Right renal cortex interstitium (tissue), 3 donors: ENCODE data around the gene CTAGE8. TPM values are rescaled to one million over a fixed set of nuclear protein-coding genes. Genes with fewer than 3 reads are reported as not detected.
"Not testable (repeated sequence)": the region's sequence is repeated elsewhere in the genome, so short reads cannot be mapped to it uniquely, and the experiment has no call there.

ENCODE experiments used
- DNase-seq, 3 donors: peaks; one replicate each; pipeline ENCODE4 v3.0.0-alpha.2; 2013; ENCODE audit warnings: low read depth in 3 of 3, low spot score in 2 of 3
- polyA plus RNA-seq, 3 donors: library from polyadenylated mRNA; unstranded; fragments of 120-200 nt; gene quantifications; one replicate each; pipeline ENCODE4 v1.2.1, GENCODE V29; 2013; ENCODE audit not compliant: insufficient read length in 3 of 3

Gene CTAGE8, protein sequence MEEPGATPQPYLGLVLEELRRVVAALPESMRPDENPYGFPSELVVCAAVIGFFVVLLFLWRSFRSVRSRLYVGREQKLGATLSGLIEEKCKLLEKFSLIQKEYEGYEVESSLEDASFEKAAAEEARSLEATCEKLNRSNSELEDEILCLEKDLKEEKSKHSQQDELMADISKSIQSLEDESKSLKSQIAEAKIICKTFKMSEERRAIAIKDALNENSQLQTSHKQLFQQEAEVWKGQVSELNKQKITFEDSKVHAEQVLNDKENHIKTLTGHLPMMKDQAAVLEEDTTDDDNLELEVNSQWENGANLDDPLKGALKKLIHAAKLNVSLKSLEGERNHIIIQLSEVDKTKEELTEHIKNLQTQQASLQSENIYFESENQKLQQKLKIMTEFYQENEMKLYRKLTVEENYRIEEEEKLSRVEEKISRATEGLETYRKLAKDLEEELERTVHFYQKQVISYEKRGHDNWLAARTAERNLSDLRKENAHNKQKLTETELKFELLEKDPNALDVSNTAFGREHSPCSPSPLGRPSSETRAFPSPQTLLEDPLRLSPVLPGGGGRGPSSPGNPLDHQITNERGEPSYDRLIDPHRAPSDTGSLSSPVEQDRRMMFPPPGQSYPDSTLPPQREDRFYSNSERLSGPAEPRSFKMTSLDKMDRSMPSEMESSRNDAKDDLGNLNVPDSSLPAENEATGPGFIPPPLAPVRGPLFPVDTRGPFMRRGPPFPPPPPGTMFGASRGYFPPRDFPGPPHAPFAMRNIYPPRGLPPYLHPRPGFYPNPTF
- polyA plus RNA-seq = 1 to 10 TPM; 5.5 to 9.4 (median 7.7) TPM

GRCh38 chr7:144269188-144269587, at the start of gene CTAGE8:
Gene CTAGE8 (minus strand): TSS chr7:144269288. CDS start chr7:144269250, 38 bp downstream.
- not testable (repeated sequence) for DNase-seq

DNA sequence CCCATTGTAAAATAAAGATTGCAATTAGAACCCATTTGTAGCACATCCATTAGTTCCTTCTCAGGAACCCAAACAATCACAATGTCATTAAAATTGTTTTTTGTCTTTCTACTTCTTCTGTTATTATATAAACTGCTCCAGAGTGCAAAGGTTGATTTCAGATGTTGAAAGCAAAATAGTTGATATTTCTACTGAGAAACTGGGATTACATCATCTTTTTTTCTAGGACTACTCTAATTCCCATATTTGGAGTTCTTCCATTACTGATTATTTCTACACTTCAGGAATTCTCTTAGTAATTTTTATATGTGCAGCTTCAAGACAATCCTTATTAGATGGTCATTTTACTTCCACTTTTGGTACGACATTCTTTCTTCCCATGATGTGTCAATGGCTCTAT, 48.4 kb upstream of the CTAGE8 start:
- not testable (repeated sequence) for DNase-seq

DNA sequence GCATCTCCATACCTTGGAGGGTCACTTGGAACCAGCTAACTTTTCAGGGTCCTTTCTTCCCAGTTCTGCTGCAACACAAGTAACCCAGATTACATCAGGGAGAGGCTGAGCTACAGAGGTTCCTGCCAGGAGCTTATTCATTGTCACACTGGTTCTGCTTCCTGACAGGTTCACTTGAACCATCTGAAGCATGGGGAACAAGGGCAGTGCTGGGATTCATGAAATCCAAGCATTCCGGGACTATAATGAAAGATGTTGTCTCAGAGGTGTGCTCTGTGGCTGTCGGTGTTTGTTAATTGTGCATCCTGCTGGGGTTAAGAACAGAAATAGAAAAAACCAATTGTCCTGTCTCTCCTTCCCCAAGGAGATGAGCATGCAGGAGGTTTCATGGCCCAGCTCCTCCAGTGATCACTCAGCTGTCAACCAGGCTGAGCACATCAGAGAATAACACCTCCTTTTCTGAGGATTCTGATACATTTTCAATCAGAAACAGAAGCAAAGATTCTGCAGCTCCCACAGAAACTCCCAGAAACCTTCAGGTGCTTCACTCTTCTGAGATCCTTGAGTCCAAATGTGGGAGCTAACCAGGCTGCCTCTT, 42.9 kb upstream of the CTAGE8 start, which contains the start of gene OR2A1:
OR2A1 (plus strand) TSS at position 548 of the 598 bp plus-strand sequence. CDS start 5,706 bp downstream, outside the sequence.
- not testable (repeated sequence) for DNase-seq

DNA sequence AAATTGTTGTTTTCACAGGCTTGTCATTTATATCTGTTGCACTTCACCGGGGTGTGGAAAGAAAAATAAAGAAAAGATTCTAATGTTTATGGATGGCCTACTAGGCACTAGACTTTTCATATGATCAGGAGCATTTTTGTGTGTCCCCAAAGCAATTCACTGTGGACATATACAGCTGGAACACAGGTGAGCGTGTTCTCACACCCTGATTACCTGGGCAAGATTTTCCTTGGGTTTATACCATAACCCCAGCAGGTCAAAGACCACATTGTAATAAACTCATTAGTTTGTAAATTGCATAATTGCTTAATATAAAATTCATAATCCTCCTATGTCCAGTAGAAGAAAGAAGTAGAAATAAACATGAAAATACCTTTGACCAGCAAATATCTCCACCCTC, 42.1 kb upstream of the CTAGE8 start:
- DNase-seq = not testable (repeated sequence)

DNA sequence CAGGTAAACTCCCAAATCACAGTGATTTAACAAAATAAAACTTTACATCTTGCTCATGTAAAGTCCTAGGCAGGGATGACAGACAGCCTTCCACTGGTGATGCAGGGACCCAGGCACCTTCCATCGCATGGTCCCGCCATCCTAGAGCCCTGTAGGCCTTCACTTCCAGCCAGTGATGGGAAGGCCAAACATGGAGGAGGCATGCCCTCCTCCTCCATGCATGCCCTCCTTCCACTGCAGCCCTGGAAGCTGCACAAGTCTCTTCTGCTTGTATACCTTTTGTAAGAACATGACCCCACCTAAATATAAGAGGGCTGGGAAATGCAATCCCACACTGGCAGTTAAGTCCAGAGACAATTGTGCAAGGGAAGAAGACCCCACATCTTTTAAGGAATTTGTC, 40.6 kb upstream of the CTAGE8 start:
- DNase-seq = not testable (repeated sequence)

- not testable (repeated sequence) for DNase-seq
Measured at GRCh38 chr7:144305156-144305555, 36.1 kb upstream of the CTAGE8 start.

GRCh38 chr7:144303607-144304006, 34.5 kb upstream of the CTAGE8 start:
- DNase-seq = not testable (repeated sequence)

DNA sequence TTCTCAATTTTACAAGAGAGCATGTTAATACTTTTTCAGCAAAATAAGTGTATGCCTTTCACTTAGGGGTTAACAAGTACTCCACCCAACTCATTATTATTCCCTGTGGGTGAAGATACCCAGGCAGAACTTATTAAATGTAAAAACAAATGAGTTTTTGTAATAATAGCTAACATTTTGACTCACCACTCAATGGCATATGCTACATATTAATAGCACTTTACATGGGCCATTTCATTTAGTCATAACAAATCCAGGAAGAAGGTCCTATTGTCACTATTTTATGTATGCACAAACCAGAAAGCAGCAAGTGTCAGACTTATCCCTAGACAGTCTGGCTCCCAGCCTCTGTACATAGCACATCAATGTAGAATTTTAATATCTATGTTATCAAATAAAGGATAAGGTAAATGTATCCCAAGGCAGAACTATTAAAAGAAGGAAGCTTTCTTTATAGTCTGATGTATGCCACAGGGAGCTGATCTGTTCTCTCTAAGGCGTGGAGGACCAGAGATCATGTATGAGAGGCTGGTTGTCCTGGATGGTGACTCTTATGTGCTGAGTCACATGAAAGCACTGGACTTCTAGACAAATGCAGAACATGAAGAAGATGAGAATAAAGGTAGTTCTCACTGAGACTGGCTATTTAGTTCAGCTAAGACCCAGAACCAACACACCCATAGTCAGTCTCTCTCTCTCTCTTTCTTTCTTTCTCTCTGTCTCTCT, 33.7 kb upstream of the CTAGE8 start:
- not testable (repeated sequence) for DNase-seq

DNA sequence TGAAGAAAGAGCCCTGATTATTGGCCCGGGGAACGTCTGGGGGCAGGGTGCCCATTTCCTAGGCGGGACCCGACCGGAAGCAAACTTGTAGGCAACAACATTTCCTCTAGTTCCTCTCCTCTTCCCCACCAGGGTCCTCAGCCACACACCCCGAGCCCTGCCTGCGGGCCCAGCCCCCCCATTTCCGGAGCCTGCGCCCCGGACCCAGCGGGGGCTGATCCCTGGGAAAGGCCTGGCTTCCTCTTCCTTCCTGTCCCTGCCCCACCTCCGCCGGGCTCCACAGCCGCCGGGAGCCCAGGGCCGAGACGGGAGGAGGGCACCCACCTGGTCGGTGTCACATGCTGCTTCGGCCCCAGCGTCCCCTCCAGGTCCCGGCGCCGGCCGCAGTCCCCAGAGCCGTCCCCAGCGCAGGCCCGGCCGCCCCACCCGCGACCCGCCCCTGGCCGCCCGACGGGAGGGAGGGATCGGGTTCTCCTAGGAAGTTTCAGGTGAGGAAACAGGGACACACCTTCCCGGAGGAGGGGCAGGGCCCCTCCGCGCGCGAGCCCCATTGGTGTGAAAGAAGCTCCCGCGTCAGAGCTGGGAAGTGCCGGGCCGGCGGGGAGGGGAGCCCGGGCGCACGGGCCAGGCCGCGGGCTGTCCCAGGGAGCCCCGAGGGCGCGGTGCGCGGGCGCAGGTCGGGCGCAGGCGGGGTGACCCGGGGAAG, 24.9 kb upstream of the CTAGE8 start:
- not testable (repeated sequence) for DNase-seq

GRCh38 chr7:144292384-144293161, 23.5 kb upstream of the CTAGE8 start:
- not testable (repeated sequence) for DNase-seq

GRCh38 chr7:144291607-144292006, 22.5 kb upstream of the CTAGE8 start:
- not testable (repeated sequence) for DNase-seq

DNA sequence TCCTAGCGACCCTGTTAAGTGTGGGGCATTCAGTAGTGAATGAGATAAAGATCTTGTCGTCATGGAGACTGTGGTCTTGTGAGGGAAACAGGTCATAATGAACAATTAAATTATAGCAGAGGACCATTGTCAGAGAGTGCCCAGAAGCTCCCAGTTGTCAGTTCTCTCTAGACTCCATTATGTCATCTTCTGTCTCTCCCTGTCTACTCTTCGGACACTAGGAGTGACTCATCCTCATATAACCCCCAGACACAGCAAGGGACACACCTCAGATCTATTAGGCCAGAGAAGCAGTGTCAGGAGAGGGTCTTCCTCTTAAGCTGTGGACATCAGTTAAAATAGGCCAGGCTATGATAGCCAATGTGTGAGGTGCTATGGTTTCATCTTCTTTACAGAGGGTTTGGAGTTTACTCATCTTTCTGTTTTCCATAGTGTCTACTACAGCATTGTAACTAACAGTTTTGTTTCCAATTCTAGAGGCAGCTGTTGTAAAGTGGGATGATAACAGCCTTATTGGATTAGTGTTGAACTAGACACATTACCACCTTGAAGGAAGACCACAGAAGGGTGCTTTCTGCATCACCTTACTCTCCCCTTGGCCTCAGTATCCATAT, 18.2 kb upstream of the CTAGE8 start:
- DNase-seq = not testable (repeated sequence)

DNA sequence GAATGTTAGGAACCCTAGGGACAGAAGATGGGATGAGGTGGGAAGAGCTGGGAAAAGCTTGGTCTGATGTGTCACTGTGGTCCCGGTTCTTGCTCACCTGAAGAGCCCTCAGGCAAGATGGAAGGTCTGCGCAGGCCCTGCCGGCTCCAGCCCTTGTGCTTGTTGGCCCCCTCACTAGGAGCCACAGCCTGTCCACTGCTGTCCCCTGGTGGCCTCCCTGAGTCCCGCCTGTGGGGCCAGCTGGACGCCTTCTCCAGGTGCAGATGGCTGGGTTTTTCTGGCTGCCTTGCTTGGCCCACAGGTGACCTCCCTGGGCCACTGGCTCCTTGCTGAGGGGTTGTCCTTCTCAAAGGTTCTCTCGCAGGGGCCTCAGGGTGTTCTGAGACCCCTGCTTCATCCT, 14.6 kb upstream of the CTAGE8 start:
- not testable (repeated sequence) for DNase-seq

DNA sequence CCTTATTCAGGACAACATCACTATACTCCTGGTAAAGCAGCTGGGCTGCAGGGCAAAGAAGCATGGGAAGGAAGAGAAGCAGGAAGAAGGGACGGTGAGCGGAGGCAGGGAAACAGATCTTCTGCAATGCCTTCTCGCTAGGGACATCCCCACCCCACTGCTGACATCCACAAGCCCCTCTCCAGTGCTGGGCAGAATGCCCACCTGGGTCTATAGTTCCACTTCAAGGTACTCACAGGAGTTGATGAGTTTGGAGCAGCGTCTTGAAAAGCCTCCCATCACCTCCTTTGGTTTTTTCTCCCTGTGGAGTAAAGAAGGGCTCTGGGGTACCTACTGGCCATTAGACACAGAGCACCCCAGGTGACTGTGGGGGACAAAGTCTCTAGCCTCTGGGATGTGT, 13.4 kb upstream of the CTAGE8 start:
- not testable (repeated sequence) for DNase-seq

- not testable (repeated sequence) for DNase-seq
Measured at GRCh38 chr7:144281981-144282380, 12.9 kb upstream of the CTAGE8 start.

DNA sequence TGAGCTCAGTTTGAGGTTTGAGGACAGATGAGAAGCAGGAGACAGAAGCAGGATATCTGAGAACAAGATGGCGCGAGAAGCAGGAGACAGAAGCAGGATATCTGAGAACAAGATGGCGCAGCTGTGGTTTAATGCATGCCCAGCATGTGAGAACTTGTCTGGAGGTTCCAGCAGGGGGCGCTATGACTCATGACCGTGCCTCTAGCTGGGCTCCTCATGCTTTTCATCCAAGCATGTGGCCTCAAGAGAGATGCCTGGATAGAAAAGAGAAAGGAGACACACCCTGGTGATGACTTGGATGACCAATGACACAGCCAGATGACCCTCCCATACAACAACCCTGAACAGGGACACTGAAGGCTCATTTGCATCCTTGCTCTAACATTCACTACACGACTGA, 10.9 kb upstream of the CTAGE8 start:
- DNase-seq = not testable (repeated sequence)

DNA sequence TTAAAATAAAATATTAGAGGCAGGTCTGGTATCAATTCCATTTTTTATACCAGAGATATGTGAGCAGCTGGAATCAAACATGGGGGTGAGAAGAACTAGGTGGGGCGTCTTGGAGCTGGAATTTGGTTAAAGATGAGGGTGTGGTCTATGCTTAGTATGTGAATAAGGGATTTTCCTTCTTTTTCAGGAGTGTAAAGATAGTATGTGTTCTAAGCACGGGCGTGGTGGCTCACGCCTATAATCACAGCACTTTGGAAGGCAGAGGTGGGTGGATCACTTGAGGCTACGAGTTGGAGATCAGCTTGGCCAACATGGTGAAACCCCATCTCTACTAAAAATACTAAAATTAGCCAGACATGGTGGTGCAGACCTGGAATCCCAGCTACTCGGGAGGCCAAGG, 6.2 kb upstream of the CTAGE8 start:
- DNase-seq = not testable (repeated sequence)

DNA sequence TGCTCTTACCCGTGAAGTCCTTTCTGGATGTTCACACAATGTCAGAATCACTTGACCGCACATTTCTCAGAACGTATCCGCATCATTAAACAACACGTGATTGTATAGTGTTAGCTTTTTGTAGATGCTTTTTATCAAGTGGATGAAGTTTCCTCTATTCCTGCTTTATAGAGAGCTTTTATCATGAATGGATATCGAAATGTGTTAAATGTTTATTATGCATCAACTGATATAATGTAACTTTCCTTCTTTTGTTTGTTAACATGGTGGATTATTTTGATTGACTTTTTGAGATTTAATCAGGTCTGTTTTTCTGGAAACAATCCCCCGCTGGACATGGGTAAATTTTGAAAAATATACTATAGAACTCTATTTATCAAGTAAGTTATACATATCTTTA, 4.4 kb downstream of the CTAGE8 start, which contains the start of gene OR2A7:
OR2A7 (minus strand) TSS at position 101 of the 400 bp plus-strand sequence. CDS start 5,164 bp downstream, outside the sequence.
- not testable (repeated sequence) for DNase-seq
